NCI-H510A treated with DMSO at 0.1 percent for 48 hours (cell line): ENCODE results near the gene CCL11.

ENCODE experiments used
- DNase-seq: peaks from one replicate; lab custom pipeline; 2025; lab: John Stamatoyannopoulos, UW

The CCL11 gene

DNA sequence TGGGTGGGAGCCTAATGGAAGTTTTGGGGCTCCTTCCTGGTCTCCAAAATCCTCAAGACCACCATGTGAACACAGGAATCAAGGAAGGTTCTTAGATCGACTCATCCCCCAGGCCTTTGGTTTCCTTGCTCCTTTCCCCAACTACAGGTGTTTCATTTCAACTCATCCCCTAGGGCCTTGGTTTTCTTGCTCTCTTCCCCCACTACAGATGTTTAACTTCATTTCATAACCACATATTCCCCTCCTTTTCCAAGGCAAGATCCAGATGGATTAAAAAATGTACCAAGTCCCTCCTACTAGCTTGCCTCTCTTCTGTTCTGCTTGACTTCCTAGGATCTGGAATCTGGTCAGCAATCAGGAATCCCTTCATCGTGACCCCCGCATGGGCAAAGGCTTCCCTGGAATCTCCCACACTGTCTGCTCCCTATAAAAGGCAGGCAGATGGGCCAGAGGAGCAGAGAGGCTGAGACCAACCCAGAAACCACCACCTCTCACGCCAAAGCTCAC, at the start of gene CCL11:
CCL11 (plus strand) TSS at position 457 of the 507 bp plus-strand sequence. CDS start 67 bp downstream, outside the sequence.
- DNase-seq, result no peak

DNA sequence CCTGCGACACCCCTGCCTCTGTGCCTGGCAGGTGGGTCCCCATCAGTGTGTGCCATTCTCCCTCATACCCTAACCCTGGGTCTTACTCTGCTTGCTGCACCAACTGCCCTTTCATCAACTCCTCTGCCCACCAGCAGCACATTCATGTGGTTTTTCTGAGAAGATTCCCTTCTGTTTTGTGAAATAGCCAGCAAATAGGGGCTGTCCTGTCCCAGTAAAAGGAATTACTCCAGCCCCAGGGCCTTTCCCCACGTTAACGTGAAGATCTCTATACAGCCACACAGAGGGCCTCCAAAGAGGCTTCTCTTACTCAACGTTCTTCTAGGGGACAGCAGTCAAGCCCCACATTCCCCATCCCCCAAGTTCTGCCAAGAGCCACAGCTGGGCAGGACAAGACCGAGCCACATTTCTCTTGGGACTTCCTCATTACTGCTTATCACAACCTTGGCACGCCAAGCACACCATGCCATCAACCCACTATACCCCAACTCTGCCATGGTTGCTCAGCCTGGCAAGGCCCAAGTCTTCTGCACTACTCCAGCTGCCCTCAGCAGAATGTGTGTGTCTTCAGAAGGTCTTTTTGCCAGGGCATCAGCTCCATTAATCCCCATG, 49.2 kb upstream of the CCL11 start:
- DNase-seq, result no peak

DNA sequence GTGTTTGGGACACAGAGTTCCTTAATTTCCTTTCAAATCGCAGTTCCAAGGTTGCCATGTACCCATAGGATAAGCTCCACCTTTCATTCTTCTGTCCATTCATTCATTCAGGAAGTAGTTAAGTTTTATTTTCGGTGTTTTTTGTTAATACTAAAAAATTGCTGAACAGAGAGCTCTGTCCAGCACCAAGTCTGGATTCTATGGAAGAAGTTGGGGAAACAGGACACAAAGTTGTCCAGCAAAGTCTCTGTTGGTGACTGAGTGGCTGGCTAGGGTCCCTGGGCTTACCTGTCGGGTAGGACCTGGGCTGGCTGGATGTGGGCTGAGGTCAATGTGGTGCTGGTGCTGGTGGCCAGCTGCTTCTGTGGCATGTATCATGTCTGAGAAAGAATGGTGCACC, 48.1 kb upstream of the CCL11 start:
- no peak for DNase-seq

DNA sequence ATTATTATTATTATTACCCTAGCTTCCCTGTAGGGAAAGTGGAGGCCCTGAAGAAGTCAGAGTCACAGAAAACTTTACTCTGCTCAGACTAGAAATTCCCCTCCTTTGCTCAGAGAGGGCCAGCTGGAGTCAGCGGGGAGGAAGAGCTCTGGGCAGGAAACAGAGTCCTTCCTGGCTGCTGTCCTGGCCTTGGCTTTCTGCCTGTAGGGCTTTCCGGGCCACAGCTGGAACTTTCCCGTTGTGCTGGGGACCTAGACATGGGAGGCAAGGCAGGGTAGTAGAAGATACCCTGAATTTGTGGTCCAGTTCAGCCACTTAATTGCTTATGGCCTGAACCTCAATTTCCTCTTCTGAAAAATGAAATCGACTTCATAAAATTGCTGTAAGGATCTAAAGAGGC, 44.5 kb upstream of the CCL11 start:
- no peak for DNase-seq

DNA sequence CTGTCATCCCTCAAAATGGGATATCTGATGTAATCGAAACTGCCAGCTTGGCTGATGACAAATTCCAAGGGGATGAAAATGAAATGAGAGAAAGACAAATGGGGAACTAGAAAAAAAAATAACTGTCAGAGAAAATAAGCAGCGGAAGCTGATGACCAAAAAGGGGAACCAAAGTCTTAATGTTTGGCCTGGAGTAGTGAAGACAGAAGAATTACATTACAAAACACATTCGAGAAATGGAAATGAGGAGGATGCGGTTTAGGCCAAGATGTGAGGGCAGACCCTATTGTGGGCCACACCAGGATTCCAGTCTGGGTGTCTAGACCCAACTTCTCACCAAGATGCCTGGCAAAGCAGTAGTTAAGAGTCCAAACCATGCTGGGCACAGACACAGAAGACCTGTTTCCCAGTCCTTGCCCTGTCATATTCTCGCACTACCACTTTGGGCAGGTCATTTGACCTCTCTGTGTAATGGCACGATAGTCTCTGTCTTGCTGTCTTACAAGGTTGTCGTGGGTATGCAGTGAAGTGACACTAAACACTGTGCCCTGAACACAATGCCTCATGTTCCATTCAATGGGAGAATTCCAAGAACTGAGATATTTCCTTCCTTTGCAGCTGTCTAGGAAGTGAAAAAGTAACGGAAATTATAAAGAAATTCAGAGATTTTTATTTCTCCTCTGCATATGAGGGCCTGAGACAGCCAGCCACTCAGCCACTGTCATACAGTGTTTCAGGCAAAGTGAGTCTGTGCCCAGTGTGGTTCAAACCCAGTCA, 42.8 kb upstream of the CCL11 start:
- no peak for DNase-seq

DNA sequence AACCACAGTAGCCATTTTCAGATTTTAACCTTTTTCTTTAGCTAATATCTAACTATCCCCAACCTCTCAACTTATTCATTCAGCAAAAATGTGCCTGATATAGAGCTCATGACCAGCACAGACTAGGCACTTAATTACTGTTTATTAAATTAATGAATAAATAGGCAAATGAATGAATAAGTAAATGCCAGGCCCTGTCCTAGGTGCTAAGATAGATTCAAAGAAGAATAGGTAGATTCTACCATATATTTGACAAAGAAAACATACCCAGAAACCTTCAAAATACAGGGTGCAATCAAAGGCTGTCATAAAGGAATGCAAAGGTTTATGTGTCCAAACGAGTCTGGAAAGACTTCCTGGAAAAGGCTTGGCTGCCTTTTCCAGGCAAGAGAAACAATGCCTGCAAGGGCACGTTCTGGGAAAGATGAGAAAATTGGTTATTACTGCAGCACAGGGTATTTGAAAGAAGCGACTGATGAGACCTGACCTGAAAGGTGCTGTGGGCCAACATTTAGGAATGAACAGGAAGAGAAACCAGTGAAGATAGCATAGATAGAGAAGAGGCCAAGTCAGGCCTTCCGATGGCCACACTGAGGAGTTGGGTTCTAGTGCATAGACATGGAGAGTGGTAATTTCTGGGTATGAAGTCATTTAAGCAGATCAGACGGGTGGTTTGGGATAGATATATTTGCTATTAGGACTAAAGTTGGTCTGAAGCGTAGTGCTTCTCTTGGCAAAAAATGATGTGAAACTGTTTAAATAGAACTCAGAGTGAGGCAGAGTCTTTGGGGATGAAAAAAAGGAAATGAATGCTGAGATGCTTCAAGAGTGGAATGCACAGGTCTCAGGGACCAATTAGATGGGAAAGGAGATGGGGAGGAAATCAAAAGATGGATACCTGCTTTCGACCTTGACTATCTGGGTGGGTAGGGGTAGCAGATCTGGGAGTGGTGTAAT, 41.9 kb upstream of the CCL11 start:
- no peak for DNase-seq

DNA sequence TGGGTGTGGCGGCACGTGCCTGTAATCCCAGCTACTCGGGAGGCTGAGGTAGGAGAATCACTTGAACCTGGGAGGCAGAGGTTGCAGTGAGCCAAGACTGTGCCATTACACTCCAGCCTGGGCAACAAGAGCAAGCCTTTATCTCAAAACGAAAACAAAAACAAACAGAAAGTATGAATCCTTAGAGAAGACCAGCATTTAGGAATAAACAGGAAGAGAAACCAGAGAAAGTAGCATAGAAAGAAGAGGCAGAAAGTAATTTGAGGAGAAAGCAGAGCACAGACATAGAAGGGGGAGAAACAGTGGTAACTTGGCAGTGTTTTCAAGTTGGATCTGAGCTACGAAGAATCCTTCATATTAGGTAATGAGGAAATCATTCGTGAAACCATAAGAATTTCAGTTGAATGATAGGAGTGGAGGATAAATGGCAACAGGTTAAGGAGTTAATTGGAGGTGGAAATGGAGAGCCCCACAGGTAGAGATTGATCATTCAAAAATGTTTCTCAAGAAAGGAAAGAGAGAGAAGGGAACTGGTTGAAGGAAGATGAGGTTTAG, 40.1 kb upstream of the CCL11 start:
- no peak for DNase-seq

DNA sequence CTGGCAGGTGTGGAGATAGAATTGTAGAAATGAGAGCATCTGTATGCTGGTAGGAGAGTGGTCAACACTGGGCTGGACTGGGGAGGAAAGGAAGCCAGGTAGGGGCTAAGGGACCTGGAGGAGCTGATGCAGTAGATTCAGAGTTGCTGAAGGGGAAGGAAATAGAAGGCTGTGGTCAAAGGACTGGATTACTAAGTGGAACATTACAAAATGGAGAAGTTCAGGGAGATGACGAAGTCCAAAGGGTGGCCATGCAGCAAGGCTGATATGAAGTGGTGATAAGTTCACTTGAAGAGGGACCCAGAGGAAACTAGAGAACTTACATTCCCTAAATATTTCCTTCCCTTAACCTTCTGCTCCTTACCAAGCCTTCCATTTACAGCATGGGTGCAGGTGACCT, 39.1 kb upstream of the CCL11 start:
- DNase-seq, result no peak

DNA sequence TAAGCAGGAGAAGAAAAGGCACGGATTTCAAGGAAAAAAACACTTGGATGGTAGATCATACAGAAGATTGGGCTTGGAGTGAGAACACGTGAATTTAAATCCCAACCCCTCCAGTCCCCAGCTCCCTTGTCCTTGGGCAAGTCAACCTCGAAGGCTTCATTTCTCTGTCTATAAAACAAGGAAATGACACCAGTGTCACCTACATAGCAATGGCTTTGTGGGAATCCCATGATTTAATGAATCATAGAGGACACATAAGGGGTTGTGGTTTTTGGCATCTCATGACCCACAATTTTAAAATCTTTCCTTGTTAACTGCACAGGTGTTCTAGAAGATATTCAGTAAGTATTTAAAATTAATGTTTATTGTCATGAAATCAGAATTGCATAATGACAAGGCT, 38.7 kb upstream of the CCL11 start:
- no peak for DNase-seq

DNA sequence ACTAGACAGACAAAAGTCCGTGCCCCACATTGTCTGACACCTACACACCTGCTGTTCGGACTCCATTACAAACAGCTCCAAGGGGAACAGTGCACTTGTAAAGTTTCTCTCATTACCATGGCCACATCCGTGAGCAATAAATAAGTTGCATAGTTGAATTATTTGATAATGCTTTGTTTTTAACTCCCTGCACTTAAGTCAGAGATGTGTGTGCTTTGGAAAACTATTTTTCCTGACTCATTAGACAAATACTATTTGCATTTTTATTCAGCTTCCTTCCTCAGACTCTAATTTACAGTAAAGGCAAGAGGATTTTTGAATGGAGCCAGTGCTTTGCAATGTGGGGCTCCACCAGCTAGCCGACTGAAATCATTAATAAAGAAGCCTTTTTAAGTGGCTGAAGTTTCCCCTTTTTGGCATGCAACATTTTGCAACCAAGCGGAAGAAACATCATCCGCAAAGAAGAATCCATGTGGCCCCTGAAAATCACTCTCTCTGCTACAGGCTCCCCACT, 37.0 kb upstream of the CCL11 start:
- DNase-seq, result no peak

DNA sequence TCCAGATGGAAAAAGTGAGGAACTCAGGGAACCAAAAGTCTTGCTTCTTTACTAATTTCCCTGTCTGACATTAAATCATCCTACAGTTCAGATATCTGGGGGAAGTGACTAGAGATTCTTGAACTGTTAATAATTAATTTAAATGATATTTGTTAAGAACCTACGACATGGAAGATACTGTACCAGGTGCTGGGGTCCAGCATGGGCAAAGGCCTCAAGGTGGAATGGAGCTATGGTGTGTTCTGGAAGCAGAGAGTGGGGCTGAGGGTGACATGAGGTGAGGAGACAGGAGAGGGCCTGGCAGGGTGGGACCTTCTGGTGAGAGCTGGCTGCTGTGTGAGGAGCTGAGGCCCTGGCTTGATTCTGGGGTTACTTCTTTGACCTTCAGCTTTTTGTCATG, 36.5 kb upstream of the CCL11 start:
- no peak for DNase-seq

DNA sequence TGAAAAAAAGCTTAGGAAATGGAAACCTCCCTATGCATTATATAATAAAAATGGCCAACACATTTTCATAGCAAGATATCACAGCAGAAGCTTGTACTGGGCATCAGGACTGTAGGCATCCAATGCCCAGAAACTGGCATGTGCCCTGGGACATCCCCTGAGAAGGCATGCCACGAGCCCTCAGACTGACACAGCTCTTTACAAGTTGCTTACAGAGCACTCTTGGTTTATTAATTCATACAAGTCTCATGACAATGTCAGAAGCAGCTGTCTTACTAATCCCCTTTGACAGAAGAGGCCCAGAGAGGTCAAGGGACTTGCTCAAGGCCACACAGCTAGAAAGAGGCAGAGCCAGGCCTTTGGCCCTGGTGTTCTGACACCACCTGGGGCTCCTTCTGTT, 36.1 kb upstream of the CCL11 start:
- no peak for DNase-seq

DNA sequence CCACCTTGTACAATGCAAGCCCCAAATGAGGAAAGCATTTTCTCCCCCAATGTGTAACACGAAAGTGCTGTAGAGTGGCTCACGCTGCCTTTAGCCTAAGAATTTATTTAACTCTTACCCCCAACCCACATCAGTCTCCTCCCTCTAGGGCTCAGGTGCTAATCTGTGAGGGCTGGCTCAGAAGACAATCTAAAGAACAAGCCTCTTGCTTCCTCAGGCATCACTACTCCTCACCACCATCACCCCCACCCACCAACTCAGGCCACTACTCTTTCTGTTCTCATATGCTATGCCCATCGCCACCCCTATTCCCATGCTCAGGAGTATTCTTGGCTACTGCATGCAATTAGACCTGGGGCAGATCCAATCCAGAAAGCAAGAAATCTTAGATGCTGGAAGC, 34.4 kb upstream of the CCL11 start:
- DNase-seq, result no peak

DNA sequence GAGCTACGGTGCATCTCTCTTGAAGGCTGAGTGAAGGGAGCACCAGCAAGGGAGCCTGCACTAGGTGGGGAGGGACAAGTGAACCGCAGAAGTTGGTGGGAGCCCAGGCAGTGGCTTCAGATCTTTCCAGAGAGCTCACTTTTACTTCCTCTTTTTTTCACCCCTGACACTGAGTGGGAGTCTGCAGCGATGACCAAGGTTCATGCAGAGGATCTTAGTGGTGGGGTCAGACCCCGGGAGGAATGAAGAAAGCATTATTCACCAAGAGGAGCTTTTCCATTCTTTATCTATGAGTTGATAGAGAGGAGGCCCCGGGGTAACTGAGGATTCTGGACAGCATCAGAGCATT, 33.5 kb upstream of the CCL11 start:
- no peak for DNase-seq

DNA sequence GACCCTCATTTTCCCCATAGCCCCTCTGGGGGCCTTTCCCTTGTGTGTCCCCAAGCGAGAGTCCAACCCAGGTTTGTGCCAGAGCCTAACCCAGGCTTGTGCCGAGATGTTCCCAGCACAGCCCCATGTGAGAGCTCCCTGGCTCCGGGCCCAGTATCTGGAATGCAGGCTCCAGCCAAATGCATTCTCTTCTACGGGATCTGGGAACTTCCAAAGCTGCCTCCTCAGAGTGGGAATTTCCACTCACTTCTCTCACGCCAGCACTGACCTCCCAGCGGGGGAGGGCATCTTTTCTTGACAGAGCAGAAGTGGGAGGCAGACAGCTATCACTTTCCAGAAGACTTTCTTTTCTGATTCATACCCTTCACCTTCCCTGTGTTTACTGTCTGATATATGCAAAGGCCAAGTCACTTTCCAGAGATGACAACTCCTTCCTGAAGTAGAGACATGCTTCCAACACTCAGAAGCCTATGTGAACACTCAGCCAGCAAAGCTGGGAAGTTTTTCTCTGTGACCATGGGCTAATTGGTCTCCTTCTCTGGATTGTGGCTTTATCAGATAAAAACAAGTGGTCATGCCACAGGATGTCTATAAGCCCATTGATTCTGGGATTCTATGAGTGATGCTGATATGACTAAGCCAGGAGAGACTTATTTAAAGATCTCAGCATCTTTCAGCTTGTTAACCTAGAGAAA, 33.0 kb upstream of the CCL11 start:
- DNase-seq, result no peak

DNA sequence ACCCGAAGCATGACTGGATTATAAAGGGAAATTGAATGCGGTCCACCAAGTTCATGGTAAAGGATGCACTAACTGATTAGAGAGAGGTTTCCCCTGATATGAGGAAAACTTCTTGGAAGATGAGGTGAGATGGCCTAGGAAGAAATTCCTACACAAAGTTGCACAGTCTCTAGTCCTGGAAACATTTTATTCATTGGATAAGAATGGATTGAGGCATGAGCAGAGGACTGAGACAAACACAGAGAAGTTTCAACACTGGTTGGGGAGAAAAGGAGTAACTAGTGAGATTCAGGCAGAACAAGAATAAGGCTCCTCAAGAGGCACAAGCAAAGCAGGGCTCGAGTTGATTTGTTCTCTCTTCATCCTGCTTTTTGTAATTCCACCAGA, 32.4 kb upstream of the CCL11 start:
- DNase-seq, result no peak

DNA sequence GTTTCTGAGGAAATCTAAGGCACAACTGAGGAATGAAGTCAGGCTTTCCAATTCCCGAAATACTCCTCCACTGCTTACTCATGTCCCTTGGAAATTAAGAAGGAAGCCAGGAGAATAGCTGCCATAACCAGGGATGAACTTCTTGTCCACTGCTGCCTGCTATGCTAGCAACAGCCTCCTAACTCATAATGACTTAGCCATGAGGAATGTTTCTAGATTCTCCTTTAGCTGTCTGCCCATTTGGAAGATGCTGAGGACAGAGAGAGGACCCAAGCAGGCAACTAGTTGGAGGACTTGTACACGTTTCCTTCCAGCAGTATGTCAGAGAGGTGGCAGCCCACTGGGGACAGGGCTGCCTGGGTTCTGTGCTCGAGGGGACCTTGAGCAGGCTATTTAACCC, 31.4 kb upstream of the CCL11 start:
- no peak for DNase-seq

DNA sequence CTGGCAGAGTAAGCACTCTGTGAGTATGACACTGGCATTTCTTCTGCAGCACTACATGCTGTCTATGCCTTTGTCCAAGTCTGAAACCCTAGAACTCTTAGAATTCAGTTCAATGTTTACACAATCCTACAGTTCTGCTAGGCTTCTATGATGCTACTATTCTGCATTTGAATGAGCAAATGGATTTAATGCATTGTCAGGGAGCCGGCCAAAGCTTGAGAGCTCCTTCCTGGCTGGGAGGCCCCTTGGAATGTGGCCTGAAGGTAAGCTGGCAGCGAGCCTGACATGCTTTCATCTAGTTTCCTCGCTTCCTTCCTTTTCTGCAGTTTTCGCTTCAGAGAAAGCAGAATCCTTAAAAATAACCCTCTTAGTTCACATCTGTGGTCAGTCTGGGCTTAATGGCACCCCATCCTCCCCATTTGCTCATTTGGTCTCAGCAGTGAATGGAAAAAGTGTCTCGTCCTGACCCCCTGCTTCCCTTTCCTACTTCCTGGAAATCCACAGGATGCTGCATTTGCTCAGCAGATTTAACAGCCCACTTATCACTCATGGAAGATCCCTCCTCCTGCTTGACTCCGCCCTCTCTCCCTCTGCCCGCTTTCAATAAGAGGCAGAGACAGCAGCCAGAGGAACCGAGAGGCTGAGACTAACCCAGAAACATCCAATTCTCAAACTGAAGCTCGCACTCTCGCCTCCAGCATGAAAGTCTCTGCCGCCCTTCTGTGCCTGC, 30.7 kb upstream of the CCL11 start, which contains the start of gene CCL2:
CCL2 (plus strand) TSS at position 635 of the 730 bp plus-strand sequence; CDS start at position 700, 65 bp downstream.
- no peak for DNase-seq

DNA sequence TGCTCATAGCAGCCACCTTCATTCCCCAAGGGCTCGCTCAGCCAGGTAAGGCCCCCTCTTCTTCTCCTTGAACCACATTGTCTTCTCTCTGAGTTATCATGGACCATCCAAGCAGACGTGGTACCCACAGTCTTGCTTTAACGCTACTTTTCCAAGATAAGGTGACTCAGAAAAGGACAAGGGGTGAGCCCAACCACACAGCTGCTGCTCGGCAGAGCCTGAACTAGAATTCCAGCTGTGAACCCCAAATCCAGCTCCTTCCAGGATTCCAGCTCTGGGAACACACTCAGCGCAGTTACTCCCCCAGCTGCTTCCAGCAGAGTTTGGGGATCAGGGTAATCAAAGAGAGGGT, 30.2 kb upstream of the CCL11 start:
- no peak for DNase-seq

DNA sequence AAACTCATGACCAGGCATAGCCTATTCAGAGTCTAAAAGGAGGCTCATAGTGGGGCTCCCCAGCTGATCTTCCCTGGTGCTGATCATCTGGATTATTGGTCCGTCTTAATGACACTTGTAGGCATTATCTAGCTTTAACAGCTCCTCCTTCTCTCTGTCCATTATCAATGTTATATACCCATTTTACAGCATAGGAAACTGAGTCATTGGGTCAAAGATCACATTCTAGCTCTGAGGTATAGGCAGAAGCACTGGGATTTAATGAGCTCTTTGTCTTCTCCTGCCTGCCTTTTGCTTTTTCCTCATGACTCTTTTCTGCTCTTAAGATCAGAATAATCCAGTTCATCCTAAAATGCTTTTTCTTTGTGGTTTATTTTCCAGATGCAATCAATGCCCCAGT, 29.7 kb upstream of the CCL11 start:
- no peak for DNase-seq
